Breast epithelium (tissue), 3 donors: ENCODE data around the gene SLC17A7.
"Not testable (repeated sequence)": the region's sequence is repeated elsewhere in the genome, so short reads cannot be mapped to it uniquely, and the experiment has no call there.

Experiments used
- POLR2A ChIP-seq: fragments of 450-650 bp; IDR thresholded peaks from one replicate; pipeline ENCODE4 v1.6.1; 2016; ENCODE audit warnings: antibody characterized with exemption, mild to moderate bottlenecking, moderate library complexity
- TF ChIP-seq, protein P1 (sequence below), 3 donors: fragments of 450-650 bp; IDR thresholded peaks; one replicate each; pipeline ENCODE4 v1.5.1; 2016 to 2017; ENCODE audit warnings: antibody characterized with exemption in 3 of 3, mild to moderate bottlenecking in 3 of 3, moderate library complexity in 3 of 3

DNA sequence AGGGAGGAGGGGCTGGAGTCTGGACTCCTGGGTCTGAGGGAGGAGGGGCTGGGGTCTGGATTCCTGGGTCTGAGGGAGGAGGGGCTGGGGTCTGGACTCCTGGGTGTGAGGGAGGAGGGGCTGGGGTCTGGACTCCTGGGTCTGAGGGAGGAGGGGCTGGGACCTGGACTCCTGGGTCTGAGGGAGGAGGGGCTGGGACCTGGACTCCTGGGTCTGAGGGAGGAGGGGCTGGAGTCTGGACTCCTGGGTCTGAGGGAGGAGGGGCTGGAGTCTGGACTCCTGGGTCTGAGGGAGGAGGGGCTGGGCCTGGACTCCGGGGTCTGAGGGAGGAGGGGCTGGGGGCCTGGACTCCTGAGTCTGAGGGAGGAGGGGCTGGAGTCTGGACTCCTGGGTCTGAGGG lies 19.8 kb upstream of the SLC17A7 start:
- TF ChIP-seq, protein P1, sequence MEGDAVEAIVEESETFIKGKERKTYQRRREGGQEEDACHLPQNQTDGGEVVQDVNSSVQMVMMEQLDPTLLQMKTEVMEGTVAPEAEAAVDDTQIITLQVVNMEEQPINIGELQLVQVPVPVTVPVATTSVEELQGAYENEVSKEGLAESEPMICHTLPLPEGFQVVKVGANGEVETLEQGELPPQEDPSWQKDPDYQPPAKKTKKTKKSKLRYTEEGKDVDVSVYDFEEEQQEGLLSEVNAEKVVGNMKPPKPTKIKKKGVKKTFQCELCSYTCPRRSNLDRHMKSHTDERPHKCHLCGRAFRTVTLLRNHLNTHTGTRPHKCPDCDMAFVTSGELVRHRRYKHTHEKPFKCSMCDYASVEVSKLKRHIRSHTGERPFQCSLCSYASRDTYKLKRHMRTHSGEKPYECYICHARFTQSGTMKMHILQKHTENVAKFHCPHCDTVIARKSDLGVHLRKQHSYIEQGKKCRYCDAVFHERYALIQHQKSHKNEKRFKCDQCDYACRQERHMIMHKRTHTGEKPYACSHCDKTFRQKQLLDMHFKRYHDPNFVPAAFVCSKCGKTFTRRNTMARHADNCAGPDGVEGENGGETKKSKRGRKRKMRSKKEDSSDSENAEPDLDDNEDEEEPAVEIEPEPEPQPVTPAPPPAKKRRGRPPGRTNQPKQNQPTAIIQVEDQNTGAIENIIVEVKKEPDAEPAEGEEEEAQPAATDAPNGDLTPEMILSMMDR (IDR thresholded peaks at IDR 0.05), result not testable (repeated sequence)
- TF ChIP-seq POLR2A, result not testable (repeated sequence)
